ENCODE data around the gene TMEM131L.
"Not testable (repeated sequence)": the region's sequence is repeated elsewhere in the genome, so short reads cannot be mapped to it uniquely, and the experiment has no call there.

TMEM131L gene

DNA sequence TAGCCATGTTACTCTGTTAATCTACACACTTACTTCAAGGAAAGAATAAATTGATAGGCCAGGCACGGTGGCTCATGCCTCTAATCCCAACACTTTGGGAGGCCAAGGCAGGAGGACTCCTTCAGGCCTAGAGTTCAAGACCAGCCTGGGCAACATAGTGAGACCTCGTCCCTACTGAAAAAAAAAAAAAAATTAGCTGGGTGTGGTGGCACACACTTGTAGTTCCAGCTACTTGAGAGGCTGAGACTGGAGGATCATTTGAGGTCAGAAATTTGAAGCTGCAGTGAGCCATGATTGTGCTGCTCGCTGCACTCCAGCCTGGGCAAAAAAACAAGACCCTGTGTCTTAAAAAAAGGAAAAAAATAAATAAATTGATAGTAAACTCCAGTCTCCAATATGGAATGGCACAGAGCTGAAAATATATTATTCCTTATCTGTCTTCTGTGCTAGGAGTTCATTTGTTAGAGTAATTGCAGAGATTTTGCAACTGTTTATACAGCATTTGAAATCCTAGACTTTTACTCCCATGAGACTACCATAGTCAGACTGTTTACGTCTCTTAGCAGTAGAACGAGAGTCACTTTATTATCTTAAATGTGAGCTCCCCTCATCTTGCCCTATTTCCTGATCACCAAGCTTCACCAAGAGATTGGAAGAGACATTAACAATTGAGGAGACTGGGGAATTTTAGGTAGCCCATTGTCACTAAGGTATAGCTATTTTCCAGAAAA lies 18.8 kb upstream of the TMEM131L start:
- DNase-seq (ENCODE audit: low read depth): no peak

DNA sequence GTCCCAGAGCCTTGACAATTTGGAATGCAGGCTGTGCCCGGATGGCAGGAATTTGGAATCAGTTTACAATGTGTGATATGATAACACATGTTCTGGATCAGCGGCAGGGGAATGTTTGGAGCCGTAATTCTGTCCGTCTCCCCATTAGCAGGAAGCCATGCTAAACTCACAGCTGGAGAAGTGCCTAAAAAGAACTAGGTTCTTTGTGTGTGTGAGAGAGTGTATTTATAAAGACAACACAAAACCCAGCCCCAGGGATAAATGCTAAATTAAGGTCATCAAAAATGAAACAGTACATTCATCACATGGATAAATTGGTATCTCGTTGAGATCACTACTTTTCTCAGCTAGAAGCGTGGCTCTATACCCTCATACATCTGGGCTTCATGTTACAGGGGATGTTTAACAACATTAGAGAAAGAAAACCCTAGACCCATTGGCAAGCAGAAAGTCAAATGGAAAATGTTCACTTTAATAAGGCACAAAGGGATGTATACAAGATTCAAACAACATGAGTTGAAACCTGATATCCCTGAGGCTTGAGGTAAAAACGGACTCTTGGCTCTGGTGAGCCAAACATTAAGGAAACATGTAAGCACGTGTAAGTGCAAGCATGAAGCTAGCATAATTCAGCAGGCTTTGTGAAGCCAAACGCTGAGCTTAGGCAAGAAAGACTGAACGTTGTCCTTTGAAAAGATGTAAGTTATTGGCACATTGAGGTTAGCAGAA lies 18.0 kb upstream of the TMEM131L start:
- DNase-seq (ENCODE audit: low read depth): no peak

DNA sequence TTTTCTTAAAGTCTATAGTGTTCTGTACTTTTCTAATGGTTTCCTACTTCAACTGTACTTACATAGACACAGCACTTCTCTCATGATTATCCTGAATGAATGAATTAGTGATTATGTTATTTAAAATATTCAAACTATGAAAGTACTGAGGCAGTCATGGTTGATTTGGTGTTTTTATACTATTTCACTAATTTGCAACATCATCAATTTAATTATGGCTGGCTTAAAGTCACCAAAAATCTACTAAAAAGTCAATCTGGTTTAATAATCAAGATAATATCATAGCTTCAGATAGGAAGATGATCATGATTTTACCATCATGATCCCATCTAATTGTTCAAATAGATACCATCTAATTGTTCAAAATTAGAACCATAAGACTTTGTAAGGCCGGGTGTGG lies 16.8 kb upstream of the TMEM131L start:
- DNase-seq (ENCODE audit: low read depth): no peak

DNA sequence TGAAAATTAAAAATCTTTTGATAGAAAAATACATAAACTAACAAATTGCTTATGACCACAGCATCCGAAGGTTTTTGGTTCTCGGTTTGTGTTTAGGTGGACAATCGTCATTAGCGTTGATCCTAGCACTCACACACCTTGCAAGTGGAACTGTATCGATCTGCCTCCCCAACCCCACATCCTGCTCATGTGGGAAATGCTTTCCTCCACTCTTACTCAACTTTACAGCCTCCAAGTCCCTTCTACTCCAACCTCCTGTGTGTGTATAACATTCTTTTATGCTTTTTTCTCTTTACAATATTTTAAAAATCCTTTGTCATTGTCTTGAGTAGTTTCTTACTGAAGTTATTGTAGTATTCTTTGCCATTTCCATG lies 15.6 kb upstream of the TMEM131L start:
- no peak for DNase-seq (ENCODE audit: low read depth)

DNA sequence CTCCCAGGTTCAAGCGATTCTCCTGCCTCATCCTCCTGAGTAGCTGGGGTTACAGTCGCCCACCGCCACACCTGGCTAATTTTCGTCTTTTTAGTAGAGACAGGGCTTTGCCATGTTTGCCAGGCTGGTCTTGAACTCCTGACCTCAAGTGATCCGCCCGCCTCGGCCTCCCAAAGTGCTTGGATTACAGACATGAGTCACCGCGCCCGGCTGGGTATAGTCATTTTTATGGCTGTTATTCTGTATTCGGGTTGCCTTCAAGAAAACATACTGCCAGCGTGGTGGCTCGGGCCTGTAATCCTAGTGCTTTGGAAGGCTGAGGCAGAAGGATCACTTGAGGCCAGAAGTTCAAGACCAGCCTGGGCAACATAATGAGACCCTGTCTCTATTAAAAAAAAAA lies 15.0 kb upstream of the TMEM131L start:
- not testable (repeated sequence) for DNase-seq (ENCODE audit: low read depth)

DNA sequence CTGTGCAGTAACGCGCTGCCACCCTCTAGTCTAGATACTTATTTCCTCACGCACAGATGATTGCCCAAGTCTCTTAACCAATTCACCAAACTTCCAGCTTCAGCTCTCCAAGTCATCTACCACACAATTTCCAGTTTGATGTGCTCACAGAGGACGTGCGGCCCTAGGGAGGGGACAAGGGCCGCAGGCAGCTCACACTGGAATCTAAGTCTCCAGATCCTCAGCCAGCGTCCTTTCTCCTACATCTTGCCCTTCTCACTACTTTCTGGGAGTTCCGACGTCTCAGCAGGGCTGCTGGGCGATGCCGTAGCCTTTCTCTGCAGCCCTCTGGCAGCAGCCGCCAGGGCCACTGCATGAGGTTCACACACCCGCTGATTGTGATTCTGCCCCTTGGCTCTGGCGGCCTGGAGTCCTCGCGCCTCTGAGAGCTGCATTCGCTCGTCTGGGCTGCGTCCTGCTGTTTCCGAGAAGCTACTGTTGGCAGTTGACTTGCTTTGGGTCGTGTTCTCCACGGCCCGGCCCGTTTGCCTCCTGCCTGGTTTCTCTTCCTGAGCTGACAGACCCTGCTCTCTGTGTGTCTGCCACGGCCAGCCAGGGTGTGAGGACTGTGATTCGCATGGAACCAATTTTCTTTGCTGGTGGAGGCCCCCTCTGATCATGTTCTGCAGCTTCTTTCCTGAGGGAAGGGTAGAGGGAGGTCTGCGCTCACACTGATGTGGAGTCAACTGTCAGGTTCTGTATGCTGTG lies 14.1 kb upstream of the TMEM131L start:
- no peak for DNase-seq (ENCODE audit: low read depth)

DNA sequence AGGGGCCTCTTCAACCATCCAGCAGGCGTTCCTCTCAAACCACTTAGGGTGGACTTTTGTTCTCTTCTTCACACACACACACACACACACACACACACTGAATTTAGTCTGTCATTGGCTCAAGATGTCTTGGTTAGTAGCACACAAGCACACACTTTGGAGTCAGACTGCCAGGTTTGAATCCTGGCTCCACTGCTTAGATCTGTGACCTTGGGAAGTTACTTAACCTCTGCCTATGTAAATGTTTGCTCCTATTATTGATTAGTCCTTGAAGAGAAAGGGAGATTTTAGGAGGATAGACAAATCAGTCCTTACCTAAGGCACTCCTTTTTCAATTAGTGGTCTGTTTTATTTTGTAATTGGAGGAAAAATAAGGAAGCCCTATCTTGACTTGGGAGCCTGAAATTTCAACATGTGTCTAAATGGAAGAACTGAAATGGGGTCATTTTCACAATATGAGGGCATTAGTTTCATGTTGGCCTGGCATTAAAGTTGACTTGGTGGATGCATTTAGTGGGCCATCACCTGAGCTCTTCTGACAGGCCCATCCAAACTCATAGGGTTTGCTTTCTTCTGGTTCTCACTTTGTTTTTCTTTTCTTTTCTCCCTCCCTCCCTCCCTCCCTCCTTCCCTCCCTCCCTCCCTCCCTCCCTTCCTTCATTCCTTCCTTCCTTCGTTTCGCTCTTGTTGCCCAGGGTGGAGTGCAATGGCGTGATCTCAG lies 13.3 kb upstream of the TMEM131L start:
- DNase-seq (ENCODE audit: low read depth): no peak

DNA sequence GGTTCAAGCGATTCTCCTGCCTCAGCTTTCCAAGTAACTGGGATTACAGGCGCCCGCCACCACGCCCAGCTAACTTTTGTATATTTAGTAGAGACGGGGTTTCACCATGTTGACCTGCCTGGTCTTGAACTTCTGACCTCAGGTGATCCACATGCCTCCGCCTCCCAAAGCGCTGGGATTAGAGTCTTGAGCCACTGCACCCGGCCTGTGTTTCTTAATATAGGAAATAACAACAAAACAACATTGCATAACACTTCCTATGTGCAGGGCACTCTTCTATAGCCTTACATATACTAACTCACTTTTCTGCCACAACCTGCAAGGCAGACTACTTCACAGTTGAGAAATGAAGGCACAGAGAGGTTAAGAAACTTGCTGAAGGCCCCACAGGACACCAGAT lies 12.8 kb upstream of the TMEM131L start:
- DNase-seq (ENCODE audit: low read depth): no peak

DNA sequence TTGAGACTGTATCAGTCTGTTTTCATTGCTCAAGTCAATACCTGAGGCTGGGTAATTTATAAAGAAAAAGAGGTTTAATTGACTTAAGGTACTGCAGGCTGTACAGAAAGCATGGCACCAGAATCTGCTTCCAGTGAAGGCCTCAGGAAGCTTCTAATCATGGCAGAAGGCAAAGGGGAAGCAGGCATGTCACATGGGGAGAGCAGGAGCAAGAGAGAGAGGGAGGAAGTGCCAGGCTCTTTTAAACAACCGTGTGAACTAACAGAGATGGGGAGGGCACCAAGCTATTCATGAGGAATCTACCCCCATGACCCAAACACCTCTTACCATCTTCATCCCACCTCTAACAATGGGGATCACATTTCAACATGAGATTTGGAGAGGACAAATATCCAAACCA lies 7.2 kb upstream of the TMEM131L start:
- no peak for DNase-seq (ENCODE audit: low read depth)

DNA sequence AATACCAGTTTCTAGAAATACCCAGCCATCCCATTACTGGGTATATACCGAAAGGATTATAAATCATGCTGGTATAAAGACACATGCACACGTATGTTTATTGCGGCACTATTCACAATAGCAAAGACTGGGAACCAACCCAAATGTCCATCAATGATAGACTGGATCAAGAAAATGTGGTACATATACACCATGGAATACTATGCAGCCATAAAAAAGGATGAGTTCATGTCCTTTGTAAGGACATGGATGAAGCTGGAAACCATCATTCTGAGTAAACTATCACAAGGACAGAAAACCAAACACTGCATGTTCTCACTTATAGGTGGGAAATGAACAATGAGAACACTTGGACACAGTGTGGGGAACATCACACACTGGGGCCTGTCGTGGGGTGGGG lies 4.6 kb upstream of the TMEM131L start:
- DNase-seq (ENCODE audit: low read depth): not testable (repeated sequence)

DNA sequence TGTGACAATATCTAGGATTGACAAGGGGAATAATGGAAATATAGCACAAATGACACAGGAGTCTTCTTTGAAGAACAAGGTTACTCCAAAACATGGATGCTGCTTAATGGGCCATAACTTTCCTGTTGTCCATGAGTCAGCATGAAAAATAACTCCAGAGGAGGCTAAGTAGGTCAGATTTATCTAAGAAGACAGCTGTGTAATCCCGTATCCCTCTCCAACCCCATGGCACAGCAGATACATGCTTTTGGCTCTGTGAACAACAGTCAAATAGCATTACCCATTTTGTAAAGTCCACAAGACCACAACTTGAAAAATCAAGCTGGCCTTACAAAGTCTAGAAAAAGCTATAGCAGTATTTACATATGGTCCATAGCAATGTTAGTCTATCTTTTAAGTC lies 2.1 kb upstream of the TMEM131L start:
- DNase-seq (ENCODE audit: low read depth): no peak

DNA sequence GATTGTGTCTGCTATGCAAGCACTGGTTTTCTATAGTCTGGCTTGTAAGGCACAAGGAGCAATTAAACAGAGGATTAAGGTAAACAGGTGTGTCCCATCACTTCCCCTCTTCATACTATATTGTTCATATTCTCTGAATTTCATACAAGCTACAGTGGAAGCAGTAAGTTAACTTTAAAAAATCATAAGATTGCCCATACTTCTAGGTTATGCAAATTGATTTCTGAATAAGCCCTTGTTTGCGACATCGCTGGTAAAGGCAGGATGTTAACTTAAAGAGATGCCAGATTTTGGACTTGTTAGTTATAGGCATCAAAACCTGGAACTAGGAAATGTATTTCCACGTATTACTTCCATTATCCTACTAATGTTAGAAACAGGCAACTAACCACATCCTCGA lies 1.0 kb upstream of the TMEM131L start:
- DNase-seq (ENCODE audit: low read depth): no peak

DNA sequence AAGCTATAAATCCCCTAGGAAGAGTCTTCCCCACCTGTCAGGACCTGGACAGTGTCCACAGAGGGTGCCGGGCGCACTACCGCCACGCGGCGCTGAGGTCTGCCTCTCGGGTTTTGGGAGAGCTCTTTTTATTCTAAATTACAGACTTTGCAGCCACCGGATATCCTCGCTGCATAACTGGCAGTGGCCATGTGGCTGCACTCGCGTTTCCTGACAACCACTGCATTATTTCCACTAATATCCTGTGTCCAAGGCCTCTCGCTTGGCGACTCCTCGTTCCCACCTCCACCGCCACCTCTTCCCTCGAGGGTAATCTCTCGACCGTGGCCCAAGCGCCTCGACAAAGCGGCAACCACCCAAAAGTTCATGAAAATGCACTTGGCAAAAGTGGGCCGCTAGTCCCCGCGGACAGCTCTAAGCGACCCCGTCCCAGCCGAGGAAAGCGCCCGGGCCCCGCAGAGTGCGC lies 512 bp upstream of the TMEM131L start:
- DNase-seq (ENCODE audit: low read depth): no peak

DNA sequence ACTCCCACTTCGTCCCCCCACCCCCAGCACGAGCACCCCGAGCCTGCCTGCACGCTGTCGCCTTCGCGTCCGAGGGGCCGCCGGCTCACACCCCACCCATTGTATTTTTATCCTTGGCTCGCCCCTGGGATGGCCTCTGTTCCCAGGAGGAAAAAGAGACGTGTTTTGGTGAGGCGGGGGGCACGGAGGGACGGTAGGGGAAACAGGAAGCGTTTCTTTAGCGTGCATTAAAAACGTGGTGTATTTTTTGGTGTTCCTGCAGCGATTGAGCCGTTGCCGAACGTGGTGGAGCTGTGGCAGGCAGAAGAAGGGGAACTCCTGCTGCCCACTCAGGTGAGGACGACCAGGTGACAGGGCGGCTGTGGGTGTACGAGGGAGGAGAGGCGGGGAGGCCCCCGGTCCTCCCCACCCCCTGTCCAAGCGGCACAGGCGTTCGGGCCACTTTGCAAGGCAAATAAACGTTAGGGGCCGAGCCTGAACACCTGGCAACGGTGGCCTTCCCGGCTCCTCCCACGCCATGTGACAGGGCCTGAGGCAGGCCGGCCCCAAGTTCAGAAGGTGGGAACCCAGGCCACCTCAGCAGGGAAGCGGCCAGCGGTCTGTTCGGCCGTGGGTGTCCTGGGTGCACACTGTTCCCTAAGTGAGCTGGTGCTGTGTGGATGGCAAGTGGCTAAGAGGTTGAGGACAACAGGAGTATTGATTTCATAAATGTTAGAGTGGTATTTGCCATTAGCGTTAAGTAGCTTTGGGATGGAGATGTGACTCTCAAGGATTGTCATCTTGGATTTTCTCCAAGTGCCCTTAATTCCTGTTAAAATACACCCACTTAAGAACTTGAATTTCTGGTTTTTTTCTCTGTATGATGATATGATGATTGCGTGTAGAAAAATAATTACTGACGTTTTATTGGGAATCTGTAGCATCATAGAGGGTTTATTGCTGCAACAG lies 1.1 kb downstream of the TMEM131L start:
- DNase-seq (ENCODE audit: low read depth): no peak

DNA sequence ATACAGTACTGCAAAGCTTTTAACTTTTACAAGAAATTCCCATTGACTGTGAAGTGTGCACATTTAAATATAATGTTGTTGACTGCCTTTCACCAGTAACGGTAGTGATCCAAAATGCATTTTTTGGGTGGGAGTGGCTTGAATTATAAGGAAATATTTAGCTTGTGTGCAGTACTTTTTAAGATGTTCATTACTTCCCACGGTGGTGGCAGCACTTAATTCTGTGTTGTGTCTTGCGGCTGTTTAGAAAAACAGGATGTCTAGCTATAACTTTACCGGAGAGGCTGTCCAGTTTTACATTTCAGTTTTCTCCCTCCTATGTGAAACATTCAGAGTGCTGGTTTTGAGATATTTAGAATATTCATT lies 1.7 kb downstream of the TMEM131L start:
- no peak for DNase-seq (ENCODE audit: low read depth)

DNA sequence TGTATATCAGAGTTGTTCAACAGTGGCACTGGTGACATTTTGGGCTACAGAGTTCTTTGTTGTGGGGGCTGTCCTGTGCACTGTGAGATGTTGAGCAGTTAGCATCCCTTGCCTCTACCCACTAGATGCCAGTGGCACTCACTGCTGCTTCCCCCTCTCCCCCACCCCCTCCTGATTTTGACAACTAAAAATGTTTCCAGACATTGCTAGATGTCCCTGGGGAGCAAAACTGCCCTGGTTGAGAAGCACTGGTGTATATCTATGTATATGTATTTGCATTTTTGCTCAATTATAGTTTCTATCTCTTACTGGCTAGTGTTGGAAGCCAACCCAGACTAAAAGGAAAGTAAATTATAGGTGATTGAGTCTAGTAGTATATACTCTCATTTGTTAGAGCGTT lies 2.4 kb downstream of the TMEM131L start:
- DNase-seq (ENCODE audit: low read depth): no peak

DNA sequence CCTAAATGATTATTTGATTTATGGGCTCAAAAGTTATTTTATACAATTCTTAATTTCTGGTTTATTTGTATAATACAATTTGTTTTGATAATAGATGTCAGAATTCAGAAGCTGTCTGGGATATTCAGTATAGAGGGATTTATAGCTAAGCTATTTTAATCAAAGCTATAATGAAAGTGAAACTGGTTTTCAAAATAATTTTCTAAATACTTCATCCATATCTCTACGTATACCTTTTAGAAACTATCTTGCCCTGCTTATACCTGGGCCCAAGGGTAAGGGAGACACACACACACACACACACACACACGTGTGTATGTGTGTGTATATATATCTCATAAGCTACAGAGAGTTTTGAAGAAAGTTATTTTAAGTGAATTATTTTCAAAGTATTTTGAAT lies 2.9 kb downstream of the TMEM131L start:
- no peak for DNase-seq (ENCODE audit: low read depth)

DNA sequence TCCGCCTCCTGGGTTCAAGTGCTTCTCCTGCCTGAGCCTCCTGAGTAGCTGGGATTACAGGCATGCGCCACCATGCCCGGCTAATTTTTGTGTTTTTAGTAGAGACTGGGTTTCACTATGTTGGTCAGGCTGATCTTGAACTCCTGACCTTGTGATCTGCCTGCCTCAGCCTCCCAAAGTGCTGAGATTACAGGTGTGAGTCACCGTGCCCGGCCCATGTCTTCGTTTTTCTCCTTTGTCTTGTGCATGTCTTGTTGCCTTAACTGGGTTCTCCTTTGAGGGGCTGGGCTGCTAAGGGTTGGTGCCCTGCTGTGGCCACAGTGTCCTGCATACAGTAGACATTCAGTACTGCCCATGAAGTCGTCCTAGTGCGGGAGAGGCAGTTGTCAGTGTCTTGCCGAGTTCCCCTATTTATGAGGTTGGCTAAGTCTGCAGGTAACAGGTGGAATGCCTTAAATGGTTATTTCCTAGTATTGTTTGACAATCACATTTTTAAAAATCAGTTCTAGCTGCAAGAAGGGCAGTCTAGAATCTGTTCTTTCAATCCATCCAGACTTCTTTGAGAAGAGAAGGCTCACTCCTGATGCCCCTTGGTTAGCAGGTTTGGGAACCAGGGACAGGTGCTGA lies 5.0 kb downstream of the TMEM131L start:
- not testable (repeated sequence) for DNase-seq (ENCODE audit: low read depth)

DNA sequence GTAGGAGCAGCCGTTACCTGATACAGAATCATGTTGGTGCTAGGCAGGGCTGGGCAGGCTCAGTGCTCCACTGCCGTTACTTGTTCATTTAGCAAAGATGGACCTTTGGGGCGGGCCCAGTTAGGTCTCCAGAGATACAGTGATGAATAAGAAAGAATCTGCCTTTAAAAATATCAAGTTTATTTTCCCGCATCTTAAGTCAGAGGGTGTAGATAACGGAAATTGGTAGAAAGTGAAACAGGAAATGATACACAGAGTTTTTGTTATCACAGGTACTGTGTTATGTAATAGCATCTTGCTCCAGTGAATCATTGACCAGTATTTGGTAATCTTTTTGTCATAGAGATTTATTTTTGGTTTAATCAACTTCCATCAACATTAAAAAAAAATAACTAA lies 5.5 kb downstream of the TMEM131L start:
- no peak for DNase-seq (ENCODE audit: low read depth)

DNA sequence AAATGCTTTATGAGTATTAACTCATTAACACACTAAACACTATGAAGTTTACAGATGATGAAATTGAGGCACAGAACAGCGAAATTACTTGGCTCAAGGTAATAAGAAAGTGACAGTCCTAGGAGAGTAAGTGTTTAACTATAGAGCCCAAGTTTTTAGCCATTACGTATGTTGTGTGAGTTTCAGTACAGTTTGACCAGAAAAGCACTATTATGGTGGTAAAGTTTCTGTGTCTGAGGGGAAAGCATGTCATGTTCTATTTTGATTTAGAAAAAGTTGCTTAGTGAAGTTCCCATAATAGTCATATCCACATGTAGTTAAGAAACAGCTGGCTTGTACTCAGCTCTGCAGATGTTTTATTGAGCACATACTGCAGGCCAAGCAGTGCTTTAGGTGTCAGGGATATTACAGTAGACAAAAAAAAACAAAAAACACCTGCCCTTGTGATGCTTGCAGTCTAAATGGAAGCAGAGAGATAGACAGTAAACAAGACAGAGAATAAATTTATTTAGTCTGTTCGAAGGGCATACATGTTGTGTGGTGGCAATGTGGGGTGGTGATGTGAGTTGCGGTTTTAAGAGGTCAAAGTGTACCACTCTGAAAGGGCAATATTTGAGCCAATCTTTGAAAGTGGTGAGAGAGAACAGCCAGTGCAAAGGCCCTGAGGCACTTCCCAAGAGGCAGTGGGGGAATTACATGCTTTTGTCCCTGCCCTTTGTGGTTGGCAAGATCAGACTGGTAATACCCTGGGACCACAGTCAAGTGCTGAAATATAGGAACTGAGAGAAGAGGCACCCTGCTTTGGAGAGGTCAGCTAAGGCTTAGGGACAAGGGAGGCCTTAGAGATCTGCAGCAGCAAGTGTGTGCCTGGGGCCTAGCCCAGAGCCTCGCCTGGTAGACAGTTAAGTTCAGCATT lies 6.2 kb downstream of the TMEM131L start:
- DNase-seq (ENCODE audit: low read depth): no peak
